Transverse colon (tissue), 3 donors: ENCODE data around the gene RNF130.

ENCODE experiments used
- POLR2A ChIP-seq: fragments of 450-650 bp; IDR thresholded peaks from one replicate; pipeline ENCODE4 v1.6.1; 2016; ENCODE audit warnings: antibody characterized with exemption, mild to moderate bottlenecking, moderate library complexity
- TF ChIP-seq, protein P1 (sequence below), 5 experiments: fragments of 200-600 bp in 3 of 5; fragments of 450-650 bp in 2 of 5; sonication (generic) in 3 of 5; IDR thresholded peaks; 1 replicate in 2 of 5; 2 replicates in 3 of 5; pipeline ENCODE4 v1.5.1; 2016 to 2017; ENCODE audit warnings: antibody characterized with exemption in 5 of 5, inconsistent platforms in 3 of 5, mild to moderate bottlenecking in 2 of 5, moderate library complexity in 1 of 5

GRCh38 chr5:180072556-180072955 is 997 bp upstream of the RNF130 start:
- no peak for TF ChIP-seq POLR2A
- TF ChIP-seq, protein P1, sequence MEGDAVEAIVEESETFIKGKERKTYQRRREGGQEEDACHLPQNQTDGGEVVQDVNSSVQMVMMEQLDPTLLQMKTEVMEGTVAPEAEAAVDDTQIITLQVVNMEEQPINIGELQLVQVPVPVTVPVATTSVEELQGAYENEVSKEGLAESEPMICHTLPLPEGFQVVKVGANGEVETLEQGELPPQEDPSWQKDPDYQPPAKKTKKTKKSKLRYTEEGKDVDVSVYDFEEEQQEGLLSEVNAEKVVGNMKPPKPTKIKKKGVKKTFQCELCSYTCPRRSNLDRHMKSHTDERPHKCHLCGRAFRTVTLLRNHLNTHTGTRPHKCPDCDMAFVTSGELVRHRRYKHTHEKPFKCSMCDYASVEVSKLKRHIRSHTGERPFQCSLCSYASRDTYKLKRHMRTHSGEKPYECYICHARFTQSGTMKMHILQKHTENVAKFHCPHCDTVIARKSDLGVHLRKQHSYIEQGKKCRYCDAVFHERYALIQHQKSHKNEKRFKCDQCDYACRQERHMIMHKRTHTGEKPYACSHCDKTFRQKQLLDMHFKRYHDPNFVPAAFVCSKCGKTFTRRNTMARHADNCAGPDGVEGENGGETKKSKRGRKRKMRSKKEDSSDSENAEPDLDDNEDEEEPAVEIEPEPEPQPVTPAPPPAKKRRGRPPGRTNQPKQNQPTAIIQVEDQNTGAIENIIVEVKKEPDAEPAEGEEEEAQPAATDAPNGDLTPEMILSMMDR (IDR thresholded peaks at IDR 0.05), result no peak
